Muscle of leg (tissue), 9 donors: ENCODE results near the gene BRMS1. TPM values are rescaled to one million over a fixed set of nuclear protein-coding genes. Genes with fewer than 3 reads are reported as not detected.

Experiments used
- polyA plus RNA-seq, 8 donors: library from polyadenylated mRNA; unstranded; fragments of 120-200 nt; gene quantifications; one replicate each; pipeline versions ENCODE4 v1.2.1 to v1.2.3, GENCODE V29; 2013; ENCODE audit warnings: inconsistent platforms in 1 of 8, low replicate concordance in 1 of 8; ENCODE audit not compliant: insufficient read length in 8 of 8, insufficient read depth in 1 of 8
- total RNA-seq: library from RNA; stranded (reverse); fragments of 120-200 nt; gene quantifications from one replicate; pipeline ENCODE4 v1.2.4, GENCODE V29; 2013

Gene BRMS1
- total and polyA plus RNA-seq, 9 donors, result 20.5 to 27.0 (median 24.2) TPM

Other genes with a start within 250 kb of the BRMS1 start
- gene KLC2, start 87.4 kb downstream of the BRMS1 start, total RNA-seq, result 8.1 TPM
- 10 to 100 TPM; 13.3 to 22.4 (median 18.5) TPM for gene KLC2, start 87.4 kb downstream of the BRMS1 start, polyA plus RNA-seq
- 69.7 TPM for gene RAB1B, start 76.5 kb downstream of the BRMS1 start, total RNA-seq
- gene RAB1B, start 76.5 kb downstream of the BRMS1 start, polyA plus RNA-seq, result 100 to 1,000 TPM in 6 of 8 donors, 10 to 100 TPM in 2; 90.1 to 111 (median 101) TPM
- 1.0 TPM for gene CNIH2, start 66.9 kb downstream of the BRMS1 start, total RNA-seq
- gene CNIH2, start 66.9 kb downstream of the BRMS1 start, polyA plus RNA-seq, result 1 to 10 TPM; 2.5 to 5.4 (median 4.4) TPM
- 58.9 TPM for gene YIF1A, start 56.0 kb downstream of the BRMS1 start, total RNA-seq
- gene YIF1A, start 56.0 kb downstream of the BRMS1 start, polyA plus RNA-seq, result 10 to 100 TPM; 45.3 to 56.2 (median 53.0) TPM
- gene TMEM151A, start 53.2 kb downstream of the BRMS1 start, total RNA-seq, result not detected
- gene TMEM151A, start 53.2 kb downstream of the BRMS1 start, polyA plus RNA-seq, result under 1 TPM in 1 of 8 donors, not detected in 7; 0.04 TPM
- gene CD248, start 28.1 kb downstream of the BRMS1 start, total RNA-seq, result 24.5 TPM
- 100 to 1,000 TPM in 4 of 8 donors, 10 to 100 TPM in 4; 65.9 to 134 (median 98.9) TPM for gene CD248, start 28.1 kb downstream of the BRMS1 start, polyA plus RNA-seq
- 6.0 TPM for gene RIN1, start 8.7 kb downstream of the BRMS1 start, total RNA-seq
- 1 to 10 TPM; 5.3 to 9.6 (median 7.7) TPM for gene RIN1, start 8.7 kb downstream of the BRMS1 start, polyA plus RNA-seq
- 25.7 TPM for gene B4GAT1, start 2.5 kb upstream of the BRMS1 start, total RNA-seq
- 10 to 100 TPM; 17.7 to 24.1 (median 22.9) TPM for gene B4GAT1, start 2.5 kb upstream of the BRMS1 start, polyA plus RNA-seq
- gene SLC29A2, start 26.7 kb upstream of the BRMS1 start, total RNA-seq, result 10.1 TPM
- 10 to 100 TPM; 16.2 to 35.4 (median 30.0) TPM for gene SLC29A2, start 26.7 kb upstream of the BRMS1 start, polyA plus RNA-seq
- gene NPAS4, start 75.9 kb upstream of the BRMS1 start, total RNA-seq, result 0.27 TPM
- under 1 TPM in 7 of 8 donors, not detected in 1; 0.05 to 0.57 (median 0.14) TPM for gene NPAS4, start 75.9 kb upstream of the BRMS1 start, polyA plus RNA-seq
- gene MRPL11, start 93.7 kb upstream of the BRMS1 start, total RNA-seq, result 59.0 TPM
- 10 to 100 TPM; 49.6 to 62.4 (median 54.9) TPM for gene MRPL11, start 93.7 kb upstream of the BRMS1 start, polyA plus RNA-seq
- gene PELI3, start 121.8 kb upstream of the BRMS1 start, total RNA-seq, result 8.2 TPM
- gene PELI3, start 121.8 kb upstream of the BRMS1 start, polyA plus RNA-seq, result 1 to 10 TPM; 4.7 to 6.5 (median 5.7) TPM
- 22.3 TPM for gene DPP3, start 135.3 kb upstream of the BRMS1 start, total RNA-seq
- gene DPP3, start 135.3 kb upstream of the BRMS1 start, polyA plus RNA-seq, result 10 to 100 TPM; 18.5 to 27.2 (median 23.1) TPM
- gene BBS1, start 165.5 kb upstream of the BRMS1 start, total RNA-seq, result 18.8 TPM
- 10 to 100 TPM; 13.2 to 22.6 (median 17.4) TPM for gene BBS1, start 165.5 kb upstream of the BRMS1 start, polyA plus RNA-seq
- 3.5 TPM for gene ZDHHC24, start 200.9 kb upstream of the BRMS1 start, total RNA-seq
- 1 to 10 TPM; 3.2 to 4.7 (median 3.8) TPM for gene ZDHHC24, start 200.9 kb upstream of the BRMS1 start, polyA plus RNA-seq
- gene ACTN3, start 201.8 kb upstream of the BRMS1 start, total RNA-seq, result 81.6 TPM
- 100 to 1,000 TPM in 2 of 8 donors, 10 to 100 TPM in 5, 1 to 10 TPM in 1; 8.3 to 162 (median 39.3) TPM for gene ACTN3, start 201.8 kb upstream of the BRMS1 start, polyA plus RNA-seq
- 29.0 TPM for gene CTSF, start 223.5 kb upstream of the BRMS1 start, total RNA-seq
- 10 to 100 TPM; 22.4 to 36.7 (median 25.8) TPM for gene CTSF, start 223.5 kb upstream of the BRMS1 start, polyA plus RNA-seq
- gene CCDC87, start 248.0 kb upstream of the BRMS1 start, total RNA-seq, result 0.09 TPM
- gene CCDC87, start 248.0 kb upstream of the BRMS1 start, polyA plus RNA-seq, result under 1 TPM; 0.10 to 0.15 (median 0.13) TPM
- gene CCS, start 248.1 kb upstream of the BRMS1 start, total RNA-seq, result 32.1 TPM
- 10 to 100 TPM; 30.1 to 49.2 (median 39.2) TPM for gene CCS, start 248.1 kb upstream of the BRMS1 start, polyA plus RNA-seq